ENCODE data around the gene LMF1.

LMF1 gene

GRCh38 chr16:984736-985636 is 14.2 kb upstream of the LMF1 start:
- TF ChIP-seq POLR2A (IDR thresholded peaks at IDR 0.05; ENCODE audit: low read length): no peak
- no peak for DNase-seq

- DNase-seq: no peak
- TF ChIP-seq GATA1 (IDR thresholded peaks at IDR 0.05; ENCODE audit: low read depth, low read length) (no peak), POLR2A (IDR thresholded peaks at IDR 0.05; ENCODE audit: low read length) (no peak)
Observed at GRCh38 chr16:984121-984694, 13.4 kb upstream of the LMF1 start.

- TF ChIP-seq GATA1 (IDR thresholded peaks at IDR 0.05; ENCODE audit: low read depth, low read length) (no peak), POLR2A (IDR thresholded peaks at IDR 0.05; ENCODE audit: low read length) (no peak)
Observed at GRCh38 chr16:983044-984030, 12.6 kb upstream of the LMF1 start.

GRCh38 chr16:982145-983043 is 11.6 kb upstream of the LMF1 start:
- TF ChIP-seq POLR2A (IDR thresholded peaks at IDR 0.05; ENCODE audit: low read length) (no peak), GATA1 (IDR thresholded peaks at IDR 0.05; ENCODE audit: low read depth, low read length) (no peak)
- no peak for DNase-seq

More at GRCh38 chr16:983044-984030, 12.6 kb upstream of the LMF1 start:
- DNase-seq: no peak

- no peak for DNase-seq
- TF ChIP-seq GATA1 (IDR thresholded peaks at IDR 0.05; ENCODE audit: low read depth, low read length) (no peak), POLR2A (IDR thresholded peaks at IDR 0.05; ENCODE audit: low read length) (no peak)
Observed at GRCh38 chr16:981695-982144, 10.9 kb upstream of the LMF1 start, which contains the start of gene SOX8. TSS of gene SOX8 (plus strand) at chr16:981770. CDS start at chr16:981923, 153 bp downstream.

GRCh38 chr16:980595-980854 is 9.7 kb upstream of the LMF1 start:
- DNase-seq: no peak
- no peak for TF ChIP-seq POLR2A (IDR thresholded peaks at IDR 0.05; ENCODE audit: low read length)
- no peak for TF ChIP-seq GATA1 (IDR thresholded peaks at IDR 0.05; ENCODE audit: low read depth, low read length)

GRCh38 chr16:979859-980594 is 9.2 kb upstream of the LMF1 start:
- TF ChIP-seq GATA1 (IDR thresholded peaks at IDR 0.05; ENCODE audit: low read depth, low read length) (no peak), POLR2A (IDR thresholded peaks at IDR 0.05; ENCODE audit: low read length) (no peak)
- DNase-seq: no peak

GRCh38 chr16:979147-979546 is 8.4 kb upstream of the LMF1 start:
- TF ChIP-seq GATA1 (IDR thresholded peaks at IDR 0.05; ENCODE audit: low read depth, low read length) (no peak), POLR2A (IDR thresholded peaks at IDR 0.05; ENCODE audit: low read length) (no peak)
- DNase-seq: no peak

GRCh38 chr16:978403-978802 is 7.6 kb upstream of the LMF1 start:
- TF ChIP-seq POLR2A (IDR thresholded peaks at IDR 0.05; ENCODE audit: low read length) (no peak), GATA1 (IDR thresholded peaks at IDR 0.05; ENCODE audit: low read depth, low read length) (no peak)
- DNase-seq: no peak

- DNase-seq: no peak
- TF ChIP-seq GATA1 (IDR thresholded peaks at IDR 0.05; ENCODE audit: low read depth, low read length) (no peak), POLR2A (IDR thresholded peaks at IDR 0.05; ENCODE audit: low read length) (no peak)
Observed at GRCh38 chr16:977896-978295, 7.1 kb upstream of the LMF1 start.

- no peak for DNase-seq
Observed at GRCh38 chr16:977081-977701, 6.4 kb upstream of the LMF1 start.

GRCh38 chr16:976389-976931 is 5.7 kb upstream of the LMF1 start:
- TF ChIP-seq POLR2A (IDR thresholded peaks at IDR 0.05; ENCODE audit: low read length) (no peak), GATA1 (IDR thresholded peaks at IDR 0.05; ENCODE audit: low read depth, low read length) (no peak)
- DNase-seq: no peak

More at GRCh38 chr16:977081-977701, 6.4 kb upstream of the LMF1 start:
- no peak for TF ChIP-seq GATA1 (IDR thresholded peaks at IDR 0.05; ENCODE audit: low read depth, low read length)
- no peak for TF ChIP-seq POLR2A (IDR thresholded peaks at IDR 0.05; ENCODE audit: low read length)
